Non-pigmented ciliary epithelial cell (primary cell): Measurements from ENCODE around the gene STEAP3.
"Not testable (repeated sequence)": the region's sequence is repeated elsewhere in the genome, so short reads cannot be mapped to it uniquely, and the experiment has no call there.

Source experiments
- DNase-seq: peaks from one replicate; pipeline ENCODE4 v3.0.0-alpha.2; 2010; ENCODE audit warnings: low read depth

Gene STEAP3

DNA sequence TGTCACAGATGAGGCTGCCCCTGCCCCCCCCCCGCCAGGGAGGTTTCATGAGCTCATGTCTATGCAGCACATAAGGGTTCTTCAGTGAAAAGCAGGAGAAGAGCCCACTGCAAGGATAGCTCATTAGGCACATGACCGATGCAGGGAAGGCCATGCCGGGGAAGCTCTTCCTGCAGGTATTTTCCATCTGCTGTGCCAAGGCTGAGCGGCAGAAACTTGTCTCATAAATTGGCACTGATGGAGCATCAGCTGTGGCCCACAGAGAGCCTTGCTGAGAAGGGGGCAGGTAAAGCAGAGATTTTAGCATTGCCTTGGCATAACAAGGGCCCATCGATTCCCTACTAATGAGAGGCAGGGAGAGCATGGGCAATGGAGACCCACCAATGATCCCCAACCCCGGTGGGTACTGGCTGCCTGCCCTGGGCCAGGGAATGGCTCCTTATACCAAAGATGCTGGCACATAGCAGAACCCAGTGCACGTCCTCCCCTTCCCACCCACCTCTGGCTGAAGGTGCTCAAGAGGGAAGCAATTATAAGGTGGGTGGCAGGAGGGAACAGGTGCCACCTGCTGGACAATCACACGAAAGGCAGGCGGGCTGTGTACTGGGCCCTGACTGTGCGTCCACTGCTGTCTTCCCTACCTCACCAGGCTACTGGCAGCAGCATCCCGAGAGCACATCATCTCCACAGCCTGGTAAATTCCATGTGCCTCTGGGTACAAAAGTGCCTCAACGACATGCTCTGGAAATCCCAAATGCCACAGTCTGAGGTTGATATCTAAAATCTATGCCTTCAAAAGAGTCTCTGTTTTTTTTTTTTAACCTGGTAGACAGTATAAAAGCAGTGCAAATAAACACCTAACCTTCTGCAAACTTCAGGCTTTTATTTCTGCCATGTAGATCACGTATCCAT lies 41.4 kb downstream of the STEAP3 start:
- DNase-seq = no peak

DNA sequence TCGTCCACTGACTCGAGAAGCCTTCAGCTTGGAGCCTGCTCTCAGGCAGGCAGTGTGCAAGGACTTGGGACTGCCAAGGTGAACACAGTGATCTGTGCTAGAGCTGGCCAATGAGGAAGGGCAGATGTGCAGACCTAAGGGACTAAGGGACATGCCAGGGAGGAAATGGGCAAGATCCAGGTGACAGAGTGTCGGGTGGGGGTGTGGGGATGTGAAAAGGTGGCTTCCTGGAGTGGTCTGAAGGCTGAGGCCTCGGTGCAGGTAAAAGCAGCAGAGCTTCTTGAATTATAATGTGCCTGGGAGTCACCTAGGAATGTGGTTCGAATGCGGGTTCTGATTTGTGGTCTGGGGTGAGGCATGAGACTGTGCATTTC lies 42.0 kb downstream of the STEAP3 start:
- no peak for DNase-seq

DNA sequence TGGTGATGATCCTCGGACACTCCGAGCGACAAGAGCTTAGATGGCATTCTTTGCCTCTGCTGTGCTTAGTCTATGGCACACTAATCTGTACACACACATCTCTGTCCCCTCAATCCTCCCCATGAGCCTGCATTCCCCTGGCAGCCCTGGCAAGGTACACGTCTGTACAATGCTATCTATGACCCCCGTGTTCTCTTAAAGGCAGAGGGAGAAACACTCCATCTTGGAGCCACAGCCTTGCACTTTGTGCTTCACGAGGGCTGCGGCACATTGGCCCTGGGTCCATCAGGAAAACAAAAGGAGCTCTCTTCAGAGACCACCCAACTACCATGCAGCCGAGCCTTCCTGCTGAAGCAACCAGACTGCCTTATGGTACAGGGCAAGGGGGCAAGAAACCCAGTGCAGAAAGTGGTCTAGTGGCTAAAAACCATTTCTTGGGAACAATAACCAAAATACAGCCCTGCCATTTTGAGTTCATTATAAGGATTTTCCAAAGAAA lies 42.5 kb downstream of the STEAP3 start:
- no peak for DNase-seq

DNA sequence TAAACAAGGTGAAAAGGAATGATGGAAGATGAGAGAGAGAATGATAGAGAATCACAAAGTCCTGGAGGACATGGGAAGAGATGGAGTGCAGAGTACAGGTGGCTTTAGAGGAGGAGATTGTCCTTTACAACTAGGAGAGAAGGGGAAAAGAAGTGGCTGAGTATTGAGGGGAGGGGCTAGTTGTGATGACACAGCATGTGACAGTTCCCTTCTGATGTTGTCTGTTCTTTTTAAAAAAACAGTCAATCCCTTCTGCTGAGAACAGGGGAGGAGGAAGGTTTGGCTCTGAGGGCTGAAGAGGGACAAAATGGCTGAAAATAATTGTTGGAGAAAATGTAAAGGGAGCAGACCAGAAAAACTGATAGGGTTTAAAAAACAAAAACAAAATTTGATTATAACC lies 44.0 kb downstream of the STEAP3 start:
- no peak for DNase-seq

DNA sequence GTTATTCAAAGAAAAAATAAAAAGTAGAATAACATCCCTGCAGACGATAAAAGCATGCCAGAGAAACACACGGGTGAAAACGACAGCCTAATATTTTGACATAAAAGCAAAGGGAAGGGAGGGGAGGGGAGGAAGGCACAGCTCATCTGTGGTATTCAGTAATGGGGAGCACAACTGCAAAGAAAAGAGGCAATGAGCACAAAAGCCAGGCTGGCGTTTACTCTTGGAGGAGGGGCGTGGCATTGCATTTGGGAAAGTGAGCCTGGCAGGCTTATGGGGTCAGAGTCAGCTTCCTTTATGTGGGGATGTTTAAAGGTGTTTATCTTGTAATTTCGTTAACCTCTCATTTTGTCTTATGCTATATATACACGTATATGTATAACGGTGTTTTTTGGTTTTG lies 53.2 kb downstream of the STEAP3 start:
- DNase-seq = no peak

DNA sequence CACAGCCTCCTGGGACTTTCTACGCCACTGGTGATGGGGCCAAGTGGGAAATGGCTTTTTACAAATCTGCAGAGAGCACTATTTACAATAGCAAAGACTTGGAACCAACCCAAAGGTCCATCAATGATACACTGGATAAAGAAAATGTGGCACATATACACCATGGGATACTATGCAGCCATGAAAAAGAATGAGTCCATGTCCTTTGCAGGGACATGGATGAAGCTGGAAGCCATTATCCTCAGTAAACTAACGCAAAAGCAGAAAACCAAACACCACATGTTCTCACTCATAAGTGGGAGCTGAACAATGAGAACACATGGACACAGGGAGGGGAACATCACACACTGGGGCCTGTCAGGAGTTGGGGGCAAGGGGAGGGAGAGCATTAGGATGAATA lies 54.8 kb downstream of the STEAP3 start:
- not testable (repeated sequence) for DNase-seq

DNA sequence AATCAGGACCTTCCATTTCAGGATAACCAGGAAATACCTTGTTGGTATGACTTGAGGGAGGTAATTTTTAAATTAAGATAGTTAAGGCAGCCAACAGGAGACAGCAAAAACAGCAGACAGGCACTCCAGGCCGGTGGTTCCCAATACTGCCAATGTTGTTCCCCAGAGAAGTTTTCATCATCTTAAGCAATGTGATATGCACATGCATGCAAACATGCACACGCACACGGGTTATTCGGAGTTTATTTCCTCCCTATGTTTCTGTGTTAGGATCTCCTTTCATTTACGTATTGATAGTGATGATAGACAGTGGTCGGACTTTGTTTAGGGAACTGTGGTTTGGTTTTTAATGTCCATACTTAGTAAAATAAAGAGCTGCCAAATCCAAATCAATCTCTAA lies 55.3 kb downstream of the STEAP3 start:
- DNase-seq = no peak

DNA sequence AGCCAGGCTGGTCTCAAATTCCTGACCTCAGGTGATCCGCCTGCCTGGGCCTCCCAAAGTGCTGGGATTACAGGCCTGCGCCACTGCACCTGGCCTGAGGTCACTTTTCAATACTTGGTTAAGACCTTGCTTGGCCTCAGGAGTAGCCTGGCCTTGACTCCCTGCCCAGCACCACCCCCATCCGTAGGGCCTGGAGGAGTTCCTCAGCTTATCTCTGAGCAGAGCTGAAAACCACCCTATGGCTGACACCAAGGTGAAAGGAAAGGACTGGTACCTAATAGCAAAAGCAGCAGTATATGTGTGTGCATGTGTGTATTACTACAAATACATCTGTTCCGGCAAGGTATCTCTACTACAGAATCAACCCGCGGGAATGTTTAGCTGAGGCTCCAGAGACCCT lies 56.0 kb downstream of the STEAP3 start:
- DNase-seq = no peak

DNA sequence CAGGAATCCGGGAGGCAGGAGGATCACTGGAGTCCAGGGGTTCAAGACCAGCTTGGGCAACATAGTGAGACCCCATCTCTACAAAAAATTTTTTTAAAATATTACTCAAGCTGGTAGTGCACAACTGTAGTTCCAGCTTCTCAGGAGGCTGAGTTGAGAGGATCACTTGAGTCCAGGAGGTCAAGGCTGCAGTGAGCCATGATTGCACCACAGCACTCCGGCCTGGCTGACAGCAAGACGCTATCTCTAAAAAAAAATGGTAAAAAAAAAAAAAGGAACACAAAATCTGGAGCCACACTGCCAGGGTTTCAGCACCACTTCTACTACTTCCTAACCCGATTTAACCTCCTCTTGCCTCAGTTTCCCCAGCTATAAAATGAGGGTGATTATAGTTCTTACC lies 57.0 kb downstream of the STEAP3 start:
- DNase-seq = no peak

DNA sequence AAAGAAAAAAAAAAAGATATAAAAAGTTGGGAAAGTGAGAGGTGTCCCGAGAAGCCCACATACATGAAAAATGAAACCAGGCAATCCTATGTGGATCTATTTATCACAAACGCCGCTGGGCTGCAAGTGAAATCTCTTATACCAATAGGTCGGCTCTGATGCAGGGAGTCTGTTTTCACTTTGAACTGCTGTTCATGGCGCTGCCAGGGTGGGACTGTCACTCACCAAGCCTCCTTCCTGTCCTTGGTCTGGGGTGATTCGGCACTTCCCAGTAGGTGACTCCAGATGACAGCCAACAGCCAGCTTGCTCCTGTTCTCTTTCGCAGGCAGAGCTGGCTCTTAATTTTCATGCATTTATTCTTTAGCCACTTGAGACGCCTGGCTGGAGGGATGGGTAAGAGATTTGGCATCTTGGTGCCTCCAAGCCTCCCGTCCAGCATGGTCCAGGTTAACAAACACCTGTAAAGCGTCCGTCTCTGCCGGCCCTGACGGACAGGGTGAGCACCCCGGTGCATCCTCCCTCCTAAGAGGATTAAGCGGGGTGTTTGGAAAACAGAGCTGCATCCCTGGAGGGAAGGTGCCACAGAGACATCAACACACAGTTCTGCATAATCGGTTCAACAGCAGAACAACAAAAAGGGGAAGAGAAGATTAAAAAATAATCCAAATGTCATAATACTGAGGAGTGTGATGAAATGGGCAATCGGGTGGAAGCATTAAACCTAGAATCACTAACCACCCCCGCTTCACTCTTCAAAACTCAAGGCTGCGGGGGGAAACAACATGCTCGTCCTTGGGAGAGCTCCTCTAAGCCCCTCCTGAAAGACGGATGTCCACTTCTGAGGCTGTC lies 58.7 kb downstream of the STEAP3 start:
- no peak for DNase-seq

DNA sequence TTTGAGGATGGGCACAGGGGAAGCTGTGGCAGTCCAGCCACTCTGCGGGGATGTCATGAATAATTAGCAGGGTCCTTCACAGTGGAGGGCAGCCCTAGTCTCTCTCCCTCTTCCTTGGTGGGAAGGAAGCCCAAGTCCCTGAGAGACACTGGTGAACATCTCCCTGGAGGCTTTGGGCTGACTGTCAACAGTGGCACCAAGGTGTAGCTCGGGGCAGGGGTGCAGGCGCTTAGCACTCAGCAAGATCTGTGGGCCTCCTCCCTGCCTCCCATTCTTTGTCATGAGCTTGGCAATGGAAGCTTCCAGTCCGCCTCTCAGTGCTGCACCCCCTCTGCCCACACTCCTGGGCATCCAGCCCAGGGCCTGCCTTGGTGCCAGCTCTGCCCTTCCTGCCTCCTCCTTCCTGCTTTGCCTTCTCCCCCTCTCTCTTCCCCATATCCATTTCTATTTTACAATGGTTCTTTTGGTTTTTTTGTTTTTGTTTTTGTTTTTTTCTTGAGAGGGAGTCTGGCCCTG lies 59.4 kb downstream of the STEAP3 start:
- DNase-seq = no peak

DNA sequence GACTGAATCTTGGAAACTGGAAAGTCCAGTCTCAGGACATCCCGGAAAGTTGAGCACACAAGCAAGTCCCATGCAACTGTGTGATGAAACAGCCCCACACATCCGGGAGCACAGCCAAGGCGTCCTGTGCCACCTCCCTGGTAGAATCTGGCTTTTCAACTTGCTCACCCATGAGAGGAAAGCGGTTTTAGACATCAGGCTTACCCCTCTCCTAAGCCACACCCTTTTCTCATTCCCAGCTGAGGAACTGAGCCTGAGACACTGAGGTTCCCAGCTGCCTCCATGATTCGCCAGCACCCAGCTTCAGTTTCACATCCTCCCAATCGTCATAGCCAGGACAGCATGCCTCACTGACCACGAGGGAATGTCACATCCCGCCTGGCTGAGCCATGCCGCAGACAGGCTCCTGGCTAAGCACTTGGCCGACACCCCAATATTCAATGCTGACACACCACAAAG lies 60.3 kb downstream of the STEAP3 start:
- DNase-seq = no peak

DNA sequence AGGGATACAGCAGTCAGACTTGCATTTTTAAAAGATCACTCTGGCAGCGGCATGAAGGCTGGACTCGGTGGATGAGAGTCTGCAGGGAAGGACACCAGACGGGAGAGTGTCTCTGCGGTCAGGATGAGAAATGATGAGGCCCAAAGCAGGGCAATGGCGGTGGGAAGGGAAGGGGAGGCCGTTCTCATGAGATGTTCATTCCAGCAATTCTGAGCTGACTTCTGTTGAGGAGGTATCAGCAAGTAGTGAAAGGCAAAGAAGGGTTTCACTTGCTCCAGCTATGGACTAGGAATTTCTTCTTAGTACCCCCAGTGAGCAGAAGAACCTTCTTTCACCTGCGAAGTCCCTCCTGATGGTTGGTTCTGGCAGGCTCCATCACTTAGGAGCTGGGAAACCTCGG lies 63.0 kb downstream of the STEAP3 start:
- DNase-seq = no peak

DNA sequence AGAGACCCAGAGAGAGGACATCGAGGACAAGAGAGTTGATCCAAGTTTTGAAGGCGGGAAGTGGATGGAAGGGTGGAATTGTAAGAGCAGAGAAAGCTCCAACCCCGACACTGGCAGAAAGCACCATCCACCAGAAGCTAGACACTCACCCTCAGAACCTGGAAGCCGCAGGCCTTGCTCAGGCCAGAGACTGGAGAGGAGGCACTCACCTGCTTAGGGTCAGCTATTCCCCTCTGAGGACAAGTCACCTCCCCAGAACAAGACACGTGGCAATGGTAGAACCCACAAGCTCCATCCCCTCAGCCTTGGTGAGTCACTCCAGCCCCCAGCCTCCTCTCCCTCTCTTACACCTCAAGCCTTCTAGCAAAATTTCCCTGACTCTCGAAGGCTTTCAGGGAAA lies 64.9 kb downstream of the STEAP3 start:
- no peak for DNase-seq

DNA sequence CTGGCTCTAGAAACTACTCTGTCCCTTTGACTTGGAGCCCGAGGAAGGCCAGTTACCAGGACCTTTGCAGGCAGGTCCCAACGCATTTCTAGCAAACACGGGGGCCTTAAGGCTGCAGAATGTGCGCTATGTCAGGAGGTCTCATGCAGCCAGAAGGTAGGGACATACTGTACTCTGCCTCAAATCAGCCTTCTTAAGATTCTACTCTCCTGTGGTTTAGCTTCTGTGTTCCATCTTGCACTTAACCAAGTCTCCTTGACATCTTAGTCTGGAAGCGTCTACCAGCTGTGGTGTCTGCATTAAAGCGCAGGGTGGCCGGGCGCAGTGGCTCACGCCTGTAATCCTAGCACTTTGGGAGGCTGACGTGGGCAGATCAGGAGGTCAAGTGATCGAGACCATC lies 65.5 kb downstream of the STEAP3 start:
- no peak for DNase-seq

DNA sequence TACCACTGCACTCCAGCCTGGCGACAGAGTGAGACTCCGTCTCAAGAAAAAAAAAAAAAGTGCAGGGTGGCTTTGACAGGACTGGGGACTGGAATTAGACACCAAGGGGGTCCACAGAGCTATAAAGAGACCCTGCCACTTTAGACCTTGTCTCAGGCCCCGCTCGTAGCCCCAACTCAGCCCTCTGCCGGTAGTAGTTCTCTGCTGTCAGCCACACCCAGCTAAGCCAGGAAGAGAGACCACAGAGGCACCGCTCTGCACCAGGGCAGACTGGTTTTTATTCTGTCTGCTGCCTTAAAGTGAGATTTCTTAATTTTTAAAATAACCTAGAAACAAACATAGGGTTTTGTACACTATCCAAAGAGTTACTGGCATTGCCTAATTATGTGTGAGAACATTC lies 66.0 kb downstream of the STEAP3 start:
- DNase-seq = no peak

DNA sequence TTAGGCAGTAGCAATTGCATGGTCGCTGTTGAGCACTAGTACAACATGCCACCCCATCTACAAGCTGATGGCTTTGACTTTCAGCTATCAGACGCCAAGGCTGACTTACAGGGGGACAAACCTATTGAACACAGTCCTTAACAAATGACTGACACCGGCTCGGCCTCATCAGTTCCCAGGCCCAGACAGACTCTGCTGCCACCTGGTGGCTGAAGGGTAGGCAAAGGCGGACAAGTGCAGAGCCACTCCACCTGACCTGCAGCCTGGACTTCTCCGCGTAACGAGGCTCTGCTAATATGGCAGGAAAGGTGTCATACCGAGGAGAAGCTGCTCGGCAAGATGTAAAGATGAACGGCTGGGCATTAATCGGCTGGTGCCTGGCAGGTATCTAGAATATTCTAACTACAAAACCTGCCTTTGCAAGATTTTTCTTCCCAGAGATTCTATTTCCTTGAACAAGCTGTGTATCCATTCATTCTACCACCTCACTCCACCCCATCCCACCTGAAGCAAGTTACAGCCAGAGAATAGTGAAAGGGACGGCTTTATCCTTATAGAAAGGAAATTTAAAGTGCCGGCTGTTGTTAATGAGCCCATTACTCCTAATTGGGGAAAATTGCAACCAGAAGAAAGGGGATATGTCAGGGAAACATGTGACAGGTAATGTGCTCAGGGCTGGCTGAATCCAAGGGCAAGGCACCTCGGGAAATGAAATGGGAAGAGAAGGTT lies 67.4 kb downstream of the STEAP3 start:
- DNase-seq = no peak

DNA sequence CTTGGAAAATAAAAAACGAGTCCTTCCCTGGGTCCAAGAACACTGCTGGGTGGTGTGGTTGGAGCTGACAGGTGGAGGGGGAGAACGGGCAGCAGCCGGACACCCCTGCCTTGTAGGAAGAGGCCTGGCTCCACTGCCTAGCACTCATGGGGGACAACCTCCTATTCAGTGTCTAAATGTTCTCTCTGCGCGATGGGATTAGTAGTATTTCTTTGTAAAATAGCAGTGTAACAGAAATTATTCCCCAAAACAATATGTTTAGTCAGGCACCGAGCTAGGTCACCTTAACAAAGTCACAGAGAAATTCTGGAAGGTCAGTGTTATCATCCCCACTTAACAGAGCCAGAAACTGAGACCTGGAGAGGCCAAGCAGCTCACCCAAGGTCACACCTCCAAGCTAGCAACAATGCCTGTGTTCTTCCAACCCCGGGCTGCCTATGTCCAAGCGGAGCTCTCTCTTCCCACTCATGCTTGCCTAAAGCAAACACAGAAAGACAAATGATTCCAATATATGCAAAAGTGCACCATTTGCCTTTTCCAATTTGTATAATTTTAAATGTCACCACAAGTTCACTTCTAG lies 68.0 kb downstream of the STEAP3 start:
- DNase-seq = no peak

DNA sequence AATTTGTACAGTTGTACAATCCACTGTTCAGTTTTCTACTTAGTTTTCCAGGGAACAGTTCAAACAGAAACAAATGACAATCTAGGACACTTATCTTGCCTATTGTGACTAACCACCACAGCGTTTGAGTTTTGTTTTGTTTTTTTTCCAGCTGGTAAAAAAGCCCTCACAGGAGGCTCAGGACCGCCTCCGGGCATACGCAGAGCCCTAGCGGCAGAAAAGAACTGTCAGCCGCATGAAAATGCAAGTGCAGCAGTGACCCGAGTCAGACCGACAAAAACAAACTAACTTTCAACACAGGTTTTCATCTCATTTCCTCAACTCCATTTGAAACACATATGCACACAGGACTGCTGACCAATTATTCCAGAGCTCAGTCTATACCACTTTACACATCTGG lies 68.6 kb downstream of the STEAP3 start:
- DNase-seq = no peak

DNA sequence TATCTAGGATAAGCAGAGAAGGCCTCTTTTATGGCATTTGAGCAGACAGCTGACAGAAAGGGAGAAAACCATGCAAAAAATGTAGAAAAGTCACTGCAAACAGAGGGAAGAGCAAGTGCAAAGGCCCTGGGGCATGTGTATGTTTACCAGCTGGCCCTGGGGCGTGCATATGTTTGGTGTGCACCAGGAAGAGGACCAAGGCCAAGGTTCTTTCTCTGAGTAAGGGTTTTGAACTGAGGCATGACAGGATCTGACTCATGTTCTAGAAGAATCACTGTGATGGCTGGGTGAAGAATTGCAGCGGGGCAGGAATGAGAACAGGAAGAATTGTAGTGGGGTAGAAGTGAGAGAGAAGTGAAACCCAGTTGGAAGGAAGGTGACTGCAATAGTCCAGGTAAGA lies 69.6 kb downstream of the STEAP3 start:
- no peak for DNase-seq

DNA sequence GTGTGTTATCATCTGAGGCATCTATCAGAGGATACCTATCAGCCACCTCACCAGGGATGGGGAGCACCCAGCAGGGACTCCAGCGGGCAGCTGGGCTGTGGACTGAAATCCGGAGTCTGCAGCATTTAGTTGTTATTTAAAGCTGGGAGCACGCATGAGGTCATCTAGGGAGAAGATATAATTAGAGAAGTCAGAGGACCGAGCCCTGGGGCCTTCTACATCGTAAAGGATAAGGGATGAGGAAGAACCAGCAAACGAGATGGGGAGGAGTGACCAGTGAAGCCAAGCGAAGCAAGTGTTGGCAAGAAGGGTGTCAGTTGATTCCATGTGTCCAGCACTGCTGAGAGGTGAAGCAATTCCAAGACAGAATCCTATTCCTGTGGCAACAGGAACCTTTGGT lies 70.3 kb downstream of the STEAP3 start:
- no peak for DNase-seq

DNA sequence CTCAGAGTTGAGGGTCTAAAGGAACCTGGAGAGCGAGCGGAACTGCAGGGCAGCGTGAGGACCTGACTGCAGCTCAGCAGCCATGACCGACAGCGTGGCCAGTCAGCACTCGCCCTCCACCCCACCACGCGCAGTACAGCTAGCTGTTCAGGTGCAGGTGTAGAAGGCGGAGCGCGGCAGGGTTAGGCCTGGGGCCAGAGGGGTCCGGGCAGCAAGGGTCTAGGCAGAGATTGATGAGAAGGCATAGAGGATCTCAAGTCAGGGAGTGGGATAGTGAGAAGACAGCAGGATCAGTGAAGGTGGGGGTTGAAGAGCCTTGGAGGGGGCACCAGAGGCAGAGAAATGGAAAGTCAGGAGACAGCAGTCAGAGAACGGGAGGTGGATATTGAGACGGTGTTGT lies 71.0 kb downstream of the STEAP3 start:
- DNase-seq = no peak
